Endothelial cell (in vitro differentiated cells): ENCODE measurements around the gene LRIG1. TPM values are rescaled to one million over a fixed set of nuclear protein-coding genes. Genes with fewer than 3 reads are reported as not detected.

Experiments
- DNase-seq: peaks from one replicate; pipeline ENCODE4 v3.0.0; 2021; ENCODE audit warnings: low spot score
- H3K27ac Mint-ChIP-seq: one replicate; pipeline ENCODE4 v1.8.0; 2021; ENCODE audit warnings: mixed read lengths, inconsistent platforms; ENCODE audit not compliant: unreplicated experiment
- H3K27me3 Mint-ChIP-seq: one replicate; pipeline ENCODE4 v1.8.0; 2021; ENCODE audit warnings: mild to moderate bottlenecking, moderate library complexity, mixed read lengths, inconsistent platforms; ENCODE audit not compliant: unreplicated experiment
- H3K36me3 Mint-ChIP-seq: one replicate; pipeline ENCODE4 v1.8.0; 2021; ENCODE audit warnings: mild to moderate bottlenecking, low read depth, mixed read lengths, inconsistent platforms; ENCODE audit not compliant: unreplicated experiment
- H3K4me1 Mint-ChIP-seq: one replicate; pipeline ENCODE4 v1.8.0; 2021; ENCODE audit warnings: mild to moderate bottlenecking, mixed read lengths, inconsistent platforms; ENCODE audit not compliant: unreplicated experiment
- H3K4me3 Mint-ChIP-seq: one replicate; pipeline ENCODE4 v1.8.0; 2021; ENCODE audit warnings: mild to moderate bottlenecking, mixed read lengths, inconsistent platforms; ENCODE audit not compliant: unreplicated experiment
- H3K9me3 Mint-ChIP-seq: one replicate; pipeline ENCODE4 v1.8.0; 2021; ENCODE audit warnings: mixed read lengths, inconsistent platforms; ENCODE audit not compliant: unreplicated experiment
- CTCF ChIP-seq: fragments of 200-600 bp; sonication (generic); IDR thresholded peaks from one replicate; pipeline ENCODE4 v1.5.0; 2021; ENCODE audit warnings: antibody characterized with exemption; ENCODE audit not compliant: unreplicated experiment
- total RNA-seq: library from RNA; stranded (reverse); fragmentation: NEBNext Ultra II Directional; extraction: Animal tissue kit (Norgen Biotek cat#: 25700); gene quantifications from one replicate; pipeline ENCODE4 v1.2.1, GENCODE V29; 2021; ENCODE audit not compliant: unreplicated experiment

The LRIG1 gene
- total RNA-seq, 1 donor from 2014 or later = 25.1 TPM

- H3K27ac Mint-ChIP-seq = no peak overlapping the region
Observed at GRCh38 chr3:66396161-66396760, 104.6 kb downstream of the LRIG1 start.

GRCh38 chr3:66395635-66396034 is 105.2 kb downstream of the LRIG1 start:
- peaks cover 24% of the 10 kb centered on the region for H3K36me3 Mint-ChIP-seq
- H3K4me3 Mint-ChIP-seq = no peak overlapping the region
- H3K27ac Mint-ChIP-seq = no peak overlapping the region
- DNase-seq = no peak
- H3K4me1 Mint-ChIP-seq = peaks cover 6% of the 10 kb centered on the region
- TF ChIP-seq CTCF = no peak
- peaks cover 15% of the 10 kb centered on the region for H3K27me3 Mint-ChIP-seq
- H3K9me3 Mint-ChIP-seq = no peaks in the 10 kb centered on the region

More at GRCh38 chr3:66396161-66396760, 104.6 kb downstream of the LRIG1 start:
- peaks cover 15% of the 10 kb centered on the region for H3K27me3 Mint-ChIP-seq
- no peak for DNase-seq
- H3K4me1 Mint-ChIP-seq = peaks cover 10% of the 10 kb centered on the region
- no peak for TF ChIP-seq CTCF
- no peaks in the 10 kb centered on the region for H3K9me3 Mint-ChIP-seq
- H3K36me3 Mint-ChIP-seq = peaks cover 24% of the 10 kb centered on the region
- no peak overlapping the region for H3K4me3 Mint-ChIP-seq

GRCh38 chr3:66394753-66395249 is 106.0 kb downstream of the LRIG1 start:
- peaks cover 15% of the 10 kb centered on the region for H3K27me3 Mint-ChIP-seq
- no peak for TF ChIP-seq CTCF
- peaks cover 24% of the 10 kb centered on the region for H3K36me3 Mint-ChIP-seq
- H3K9me3 Mint-ChIP-seq = no peaks in the 10 kb centered on the region
- H3K27ac Mint-ChIP-seq = no peak overlapping the region
- DNase-seq = no peak
- no peak overlapping the region for H3K4me3 Mint-ChIP-seq
- peaks cover 6% of the 10 kb centered on the region for H3K4me1 Mint-ChIP-seq

- no peaks in the 10 kb centered on the region for H3K9me3 Mint-ChIP-seq
- H3K27me3 Mint-ChIP-seq = peaks cover 14% of the 10 kb centered on the region
- H3K4me1 Mint-ChIP-seq = peaks cover 6% of the 10 kb centered on the region
- no peak for DNase-seq
- TF ChIP-seq CTCF = no peak
- no peak overlapping the region for H3K4me3 Mint-ChIP-seq
- H3K36me3 Mint-ChIP-seq = peaks cover 24% of the 10 kb centered on the region
- no peak overlapping the region for H3K27ac Mint-ChIP-seq
Observed at GRCh38 chr3:66394019-66394752, 106.6 kb downstream of the LRIG1 start.
